GM10266 (cell line): ENCODE measurements around the gene PRICKLE2.

ENCODE experiments used
- DNase-seq: peaks from one replicate; pipeline ENCODE4 v3.0.0; 2012; ENCODE audit errors: extremely low spot score
- CTCF ChIP-seq: IDR thresholded peaks from 2 replicates; pipeline ENCODE4 v1.5.1; 2012; ENCODE audit warnings: mild to moderate bottlenecking, low read depth; ENCODE audit not compliant: control insufficient read depth, insufficient read depth; ENCODE audit errors: missing control alignments

PRICKLE2 gene

GRCh38 chr3:64080616-64081234, 144.5 kb downstream of the PRICKLE2 start:
- no peak for DNase-seq
- no peak for TF ChIP-seq CTCF

GRCh38 chr3:64079369-64080150, 145.7 kb downstream of the PRICKLE2 start:
- no peak for TF ChIP-seq CTCF
- DNase-seq, result no peak

DNA sequence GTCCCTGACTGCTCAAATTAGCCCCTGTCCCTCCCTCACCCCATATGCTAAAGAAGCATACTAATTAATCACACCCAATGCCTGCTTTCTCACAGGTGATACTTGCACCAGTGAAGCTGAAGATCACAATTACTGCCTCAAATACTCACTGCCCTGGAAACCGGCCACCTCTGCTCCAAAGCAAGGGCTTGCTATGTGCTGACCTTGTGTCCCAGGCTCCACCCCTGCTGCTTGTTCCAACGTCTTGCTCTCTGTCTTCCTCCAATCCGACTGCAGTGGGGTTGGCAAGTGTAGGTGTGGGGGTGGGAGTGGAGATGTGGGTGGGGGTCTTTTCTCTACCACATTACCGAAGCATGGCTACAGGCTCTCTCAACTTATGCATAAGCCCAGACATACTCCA, 146.3 kb downstream of the PRICKLE2 start:
- no peak for DNase-seq
- TF ChIP-seq CTCF, result no peak

DNA sequence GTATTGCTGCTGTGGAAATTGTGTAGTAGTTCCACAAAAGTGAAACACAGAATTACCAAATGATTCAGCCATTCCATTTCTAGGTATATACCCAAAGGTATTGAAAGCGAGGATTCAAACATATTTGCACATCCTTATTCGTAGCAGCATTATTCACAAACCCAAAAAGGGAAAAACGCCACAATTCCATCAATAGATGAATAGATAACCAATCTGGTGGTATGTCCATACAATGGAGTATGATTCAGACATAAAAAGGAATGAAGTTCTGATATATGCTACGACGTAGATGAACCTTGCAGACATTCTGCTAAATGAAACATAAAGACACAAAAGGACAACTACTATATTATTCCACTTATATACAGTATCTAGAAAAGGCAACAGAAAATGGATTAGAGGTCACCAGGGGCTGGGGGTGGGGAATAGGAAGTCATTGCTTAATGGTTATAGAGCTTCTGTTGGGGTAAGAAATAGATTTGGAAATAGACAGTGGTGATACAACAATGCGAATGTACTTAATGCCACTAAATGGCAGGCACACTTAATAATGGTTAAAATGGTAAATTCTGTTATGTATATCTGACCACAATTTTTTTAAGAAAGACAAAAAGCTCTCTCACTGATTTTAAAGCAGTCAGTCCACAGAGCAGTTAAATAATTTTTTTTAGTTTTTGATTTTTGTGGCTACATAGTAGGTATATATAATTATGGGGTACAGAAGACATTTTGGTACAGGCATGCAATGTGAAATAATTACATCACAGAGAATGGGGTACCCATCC, 150.2 kb downstream of the PRICKLE2 start:
- no peak for TF ChIP-seq CTCF
- no peak for DNase-seq

- DNase-seq, result no peak
Observed at GRCh38 chr3:64074060-64074459, 151.2 kb downstream of the PRICKLE2 start.

DNA sequence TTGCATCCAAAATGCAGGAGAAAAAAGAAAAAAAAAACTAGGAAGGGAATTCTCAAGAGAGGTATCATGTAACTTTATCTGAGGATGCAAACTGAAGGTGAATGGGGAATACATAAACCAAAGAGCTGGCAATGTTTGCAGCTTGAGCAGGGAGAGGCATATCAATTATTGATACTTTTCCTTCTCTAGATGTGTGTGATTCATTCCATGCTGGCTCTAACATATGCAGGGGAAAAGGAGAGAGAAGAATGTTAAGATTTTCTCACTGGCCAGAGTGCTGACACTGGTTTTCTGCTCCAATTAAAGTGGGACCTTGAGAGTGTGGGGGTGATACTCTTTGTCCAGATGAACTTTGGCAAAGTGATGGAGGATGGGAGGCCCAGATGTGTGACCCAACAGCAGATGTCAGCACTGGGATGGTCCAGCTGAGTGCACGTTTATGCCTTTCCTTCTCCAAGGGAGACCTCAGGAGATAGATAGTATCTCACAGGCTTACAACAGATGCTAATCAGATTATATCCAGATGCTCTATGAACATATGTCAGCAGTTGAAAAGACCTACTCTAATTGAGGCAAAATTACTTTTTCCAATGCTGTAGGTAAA, 152.0 kb downstream of the PRICKLE2 start:
- no peak for DNase-seq
- TF ChIP-seq CTCF, result no peak

More at GRCh38 chr3:64074060-64074459, 151.2 kb downstream of the PRICKLE2 start:
- no peak for TF ChIP-seq CTCF
